Subcutaneous adipose tissue (tissue), 4 donors: Measurements from ENCODE around the gene PLA2G1B. TPM values are rescaled to one million over a fixed set of nuclear protein-coding genes. Genes with fewer than 3 reads are reported as not detected.

ENCODE experiments used
- CTCF ChIP-seq: fragments of 450-650 bp; IDR thresholded peaks from one replicate; pipeline ENCODE4 v1.5.1; 2016; ENCODE audit warnings: low read depth, mild to moderate bottlenecking, control low read depth, antibody characterized with exemption, moderate library complexity
- total RNA-seq, 4 donors: library from RNA; depleted of rRNA; stranded (reverse); fragments of >200 nt; gene quantifications; one replicate each; pipeline ENCODE4 v1.1.0, GENCODE V29; 2016

The PLA2G1B gene
- total RNA-seq, 4 donors from 2014 or later: not detected

DNA sequence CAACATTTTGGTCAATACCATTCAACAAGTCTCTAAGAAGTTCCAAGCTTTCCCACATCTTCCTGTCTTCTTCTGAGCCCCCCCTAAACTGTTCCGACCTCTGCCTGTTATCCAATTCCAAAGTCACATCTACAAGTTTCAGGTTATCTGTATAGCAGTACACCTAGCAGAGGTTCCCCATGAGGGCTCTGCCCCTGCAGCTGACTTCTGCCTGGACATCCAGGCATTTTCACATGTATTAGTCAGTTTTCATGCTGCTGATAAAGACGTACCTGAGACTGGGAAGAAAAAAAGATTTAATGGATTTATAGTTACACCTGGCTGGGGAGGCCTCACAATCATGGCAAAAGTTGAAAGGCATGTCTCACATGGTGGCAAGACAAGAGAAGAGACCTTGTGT, 10.2 kb upstream of the PLA2G1B start:
- TF ChIP-seq CTCF: no peak

DNA sequence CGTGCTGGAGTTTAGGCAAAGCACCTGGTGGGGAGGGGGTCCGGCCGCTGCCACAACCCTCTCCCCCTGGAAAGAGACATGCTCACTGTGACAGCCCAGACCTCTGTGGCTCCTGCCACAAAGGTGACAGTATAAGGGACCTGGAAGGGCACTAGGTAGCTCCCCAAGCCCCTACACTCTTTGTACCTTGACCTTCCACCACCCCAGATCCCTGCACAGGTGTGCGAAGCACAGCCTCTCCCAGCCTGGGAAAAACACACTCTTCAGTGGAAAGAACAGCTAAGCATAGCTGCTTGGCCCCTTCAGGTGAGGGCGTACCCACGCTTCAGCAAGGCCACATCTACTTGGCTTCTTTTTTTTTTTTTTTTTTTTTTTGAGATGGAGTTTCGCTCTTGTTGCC, 4.9 kb upstream of the PLA2G1B start:
- TF ChIP-seq CTCF: no peak

DNA sequence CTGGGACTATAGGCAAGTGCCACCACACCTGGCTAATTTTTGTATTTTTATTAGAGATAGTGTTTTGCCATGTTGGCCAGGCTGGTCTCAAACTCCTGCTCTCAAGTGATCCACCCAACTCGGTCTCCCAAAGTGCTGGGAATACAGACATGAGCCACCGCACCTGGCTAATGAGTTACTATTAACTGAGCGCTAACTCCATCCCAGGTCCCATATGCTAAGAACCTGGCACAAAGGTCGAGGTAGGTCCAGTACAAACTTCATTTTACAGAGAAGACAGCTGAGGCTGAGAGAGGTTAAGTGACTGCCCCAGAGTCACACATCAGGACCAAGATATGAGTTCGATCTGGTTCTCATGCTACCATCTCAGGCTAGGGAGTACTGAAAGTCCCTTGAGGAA, 4.5 kb upstream of the PLA2G1B start:
- no peak for TF ChIP-seq CTCF

GRCh38 chr12:120331390-120331789, 3.8 kb upstream of the PLA2G1B start:
- no peak for TF ChIP-seq CTCF

DNA sequence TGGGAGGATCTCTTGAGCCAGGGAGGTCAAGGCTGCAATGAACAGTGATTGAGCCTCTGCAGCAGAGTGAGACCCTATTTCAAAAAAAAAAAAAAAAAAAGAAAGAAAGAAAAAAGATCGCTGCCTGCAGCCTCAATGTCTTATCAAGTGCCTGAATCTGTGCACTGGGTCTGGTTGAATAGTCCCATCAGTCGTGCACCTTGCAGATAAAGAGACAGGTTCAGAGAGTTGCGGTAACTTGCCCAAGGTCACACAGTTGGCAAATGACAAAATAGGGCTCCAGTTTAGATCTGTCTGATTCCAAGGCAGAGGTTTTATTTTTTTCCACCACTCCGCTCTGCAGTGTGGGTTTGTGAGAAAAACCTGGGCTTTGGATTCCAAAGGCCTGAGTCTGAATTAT, 649 bp upstream of the PLA2G1B start:
- no peak for TF ChIP-seq CTCF

- no peak for TF ChIP-seq CTCF
These were observed 2.6 kb downstream of the PLA2G1B start for GRCh38 chr12:120324841-120325417.

- no peak for TF ChIP-seq CTCF
These were observed 3.8 kb downstream of the PLA2G1B start for GRCh38 chr12:120323772-120324171.
